CD4-positive, alpha-beta T cell (primary cell): ENCODE measurements around the gene CD83. TPM values are rescaled to one million over a fixed set of nuclear protein-coding genes. Genes with fewer than 3 reads are reported as not detected.

Experiments
- ATAC-seq: fragments of 200-7000 bp; cut with Tn5 transposase; one replicate; pipeline ENCODE4 v1.10.0; 2022; ENCODE audit warnings: mild to moderate bottlenecking; ENCODE audit not compliant: poor library complexity
- CTCF ChIA-PET: fragments of 350-600 bp; sonication (Branson Sonifier 250); formaldehyde crosslinking; loops from one replicate; lab custom pipeline; 2021; ENCODE audit warnings: antibody characterized with exemption, inconsistent platforms; lab: Charles Lee
- POLR2A ChIA-PET: fragments of 350-600 bp; sonication (Branson Sonifier 250); formaldehyde crosslinking; loops from one replicate; lab custom pipeline; 2021; ENCODE audit warnings: antibody characterized with exemption, inconsistent platforms; lab: Charles Lee
- DNase-seq, 14 experiments: peaks; one replicate each; pipeline ENCODE4 v3.0.0-alpha.2; 2013 to 2020; ENCODE audit warnings: mixed read lengths in 2 of 14
- H3K27ac ChIP-seq, 2 donors: one replicate each; pipeline versions ENCODE4 v1.5.1 to v1.7.0; 2013; ENCODE audit warnings: low read length in 2 of 2, low read depth in 1 of 2, mild to moderate bottlenecking in 1 of 2
- H3K27me3 ChIP-seq, 2 experiments: 1 replicate in 1 of 2; 2 replicates in 1 of 2; pipeline versions ENCODE4 v1.6.1 to v1.7.0; 2013; ENCODE audit warnings: low read length in 2 of 2, control low read depth in 1 of 2, mild to moderate bottlenecking in 1 of 2, moderate library complexity in 1 of 2; ENCODE audit not compliant: insufficient read depth in 2 of 2, control insufficient read depth in 1 of 2
- H3K36me3 ChIP-seq: one replicate; pipeline ENCODE4 v1.6.1; 2013; ENCODE audit warnings: low read length, control low read depth; ENCODE audit not compliant: insufficient read depth
- H3K4me1 ChIP-seq: one replicate; pipeline ENCODE4 v1.6.1; 2013; ENCODE audit warnings: low read length, control low read depth; ENCODE audit not compliant: insufficient read depth
- H3K4me3 ChIP-seq: one replicate; pipeline ENCODE4 v1.5.1; 2013; ENCODE audit warnings: mild to moderate bottlenecking, low read length, moderate library complexity
- H3K9me3 ChIP-seq, 2 experiments: 1 replicate in 1 of 2; 2 replicates in 1 of 2; pipeline versions ENCODE4 v1.6.1 to v1.7.0; 2013; ENCODE audit warnings: low read length in 2 of 2, mild to moderate bottlenecking in 2 of 2, control low read depth in 1 of 2, moderate library complexity in 1 of 2; ENCODE audit not compliant: control insufficient read depth in 1 of 2, insufficient read depth in 1 of 2
- H3K27ac Mint-ChIP-seq: one replicate; pipeline ENCODE4 v1.8.0; 2020; ENCODE audit warnings: mixed read lengths
- H3K27me3 Mint-ChIP-seq: one replicate; pipeline ENCODE4 v1.8.0; 2021; ENCODE audit warnings: mixed read lengths
- H3K36me3 Mint-ChIP-seq: one replicate; pipeline ENCODE4 v1.8.0; 2021; ENCODE audit warnings: low read depth, mixed read lengths
- H3K4me1 Mint-ChIP-seq: one replicate; pipeline ENCODE4 v1.8.0; 2021; ENCODE audit warnings: low read depth, mixed read lengths
- H3K4me3 Mint-ChIP-seq: one replicate; pipeline ENCODE4 v1.8.0; 2020; ENCODE audit warnings: mild to moderate bottlenecking, mixed read lengths
- H3K9me3 Mint-ChIP-seq: one replicate; pipeline ENCODE4 v1.8.0; 2020; ENCODE audit warnings: mixed read lengths
- CTCF ChIP-seq: fragments of 200-600 bp; IDR thresholded peaks from one replicate; pipeline ENCODE4 v1.8.0; 2022; ENCODE audit warnings: antibody characterized with exemption, mild to moderate bottlenecking
- intact Hi-C, 2 experiments: fragments of 100-400 bp; cut with DNase I in 1 of 2; cut with micrococcal nuclease in 1 of 2; formaldehyde crosslinking; loops; one replicate each; pipeline versions ENCODE4 v1.15.1 to v1.9.0; 2023 to 2025; cut with DNase I, micrococcal nuclease
- total RNA-seq, 174 experiments: library from RNA in 2 of 174; stranded (reverse) in 2 of 174; gene quantifications; one replicate each; pipeline ENCODE4 v1.2.3 and lab custom pipeline; 2021 to 2026

CD83 gene
- total RNA-seq, 2 experiments from 2014 or later = 35.3 to 36.4 TPM

- Mint-ChIP-seq H3K27ac (no peak overlapping the region), H3K9me3 (no peaks in the 10 kb centered on the region), H3K36me3 (no peaks in the 10 kb centered on the region), H3K27me3 (no peaks in the 10 kb centered on the region), H3K4me3 (no peak overlapping the region), H3K4me1 (no peaks in the 10 kb centered on the region)
- ATAC-seq (no peak), DNase-seq (no peak)
- Histone ChIP-seq H3K4me3 (no peak overlapping the region), H3K4me1 (no peaks in the 10 kb centered on the region), H3K9me3 (no peaks in the 10 kb centered on the region), H3K27ac (no peak overlapping the region), H3K36me3 (no peaks in the 10 kb centered on the region), H3K27me3 (no peaks in the 10 kb centered on the region)
- TF ChIP-seq CTCF = no peak
- ChIA-PET POLR2A (no interaction called here), CTCF (no interaction called here)
- intact Hi-C loops = no loop called here
Measured at GRCh38 chr6:14180609-14181008, 63.0 kb downstream of the CD83 start.

- ATAC-seq = no peak
- DNase-seq = no peak
- Mint-ChIP-seq H3K27ac (no peak overlapping the region), H3K27me3 (no peaks in the 10 kb centered on the region), H3K9me3 (no peaks in the 10 kb centered on the region), H3K4me3 (no peak overlapping the region), H3K4me1 (no peaks in the 10 kb centered on the region), H3K36me3 (no peaks in the 10 kb centered on the region)
- Histone ChIP-seq H3K4me1 (no peaks in the 10 kb centered on the region), H3K27ac (no peak overlapping the region), H3K4me3 (no peak overlapping the region), H3K9me3 (no peaks in the 10 kb centered on the region), H3K27me3 (no peaks in the 10 kb centered on the region), H3K36me3 (no peaks in the 10 kb centered on the region)
- intact Hi-C loops = no loop called here
- CTCF ChIA-PET = no interaction called here
- POLR2A ChIA-PET = no interaction called here
- TF ChIP-seq CTCF = no peak
Measured at GRCh38 chr6:14182916-14183315, 65.3 kb downstream of the CD83 start.

Other genes starting within 250 kb of the CD83 start
- under 1 TPM; 0.11 to 0.20 TPM for gene RNF182, start 192.8 kb upstream of the CD83 start, total RNA-seq